ENCODE results near the gene SPATS2L.

Gene SPATS2L

DNA sequence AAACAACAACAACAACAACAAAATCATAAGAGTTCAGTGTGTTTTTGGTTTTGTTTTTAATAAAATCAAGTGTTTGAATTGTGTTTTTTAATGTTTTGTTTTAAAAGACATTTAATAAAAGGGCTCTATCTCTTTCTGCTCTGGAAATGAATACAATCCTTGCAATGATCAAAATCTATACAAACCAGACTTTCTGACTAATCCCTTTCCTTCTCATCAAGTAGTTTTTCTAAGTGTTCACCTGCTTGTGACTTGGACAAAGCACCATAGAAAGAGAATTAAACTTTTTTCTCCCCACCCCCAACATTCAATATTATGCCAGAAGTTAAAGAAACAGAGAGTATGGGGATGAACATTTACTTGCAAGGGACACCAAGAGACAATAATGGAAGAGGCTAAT lies 142.0 kb downstream of the SPATS2L start:
- no peak for TF ChIP-seq CTCF (IDR thresholded peaks at IDR 0.05; ENCODE audit: control insufficient read depth, insufficient read depth, low read depth, low read length, missing control alignments)

GRCh38 chr2:200449149-200449548 lies 142.7 kb downstream of the SPATS2L start:
- no peak overlapping the region for H3K4me3 ChIP-seq (ENCODE audit: control insufficient read depth, low read depth, low read length)
- TF ChIP-seq CTCF (IDR thresholded peaks at IDR 0.05; ENCODE audit: control insufficient read depth, insufficient read depth, low read depth, low read length, missing control alignments): no peak
- DNase-seq (ENCODE audit: low read depth): no peak

More for the DNA sequence above, 142.0 kb downstream of the SPATS2L start:
- no peak for DNase-seq (ENCODE audit: low read depth)
- H3K4me3 ChIP-seq (ENCODE audit: control insufficient read depth, low read depth, low read length): no peak overlapping the region

DNA sequence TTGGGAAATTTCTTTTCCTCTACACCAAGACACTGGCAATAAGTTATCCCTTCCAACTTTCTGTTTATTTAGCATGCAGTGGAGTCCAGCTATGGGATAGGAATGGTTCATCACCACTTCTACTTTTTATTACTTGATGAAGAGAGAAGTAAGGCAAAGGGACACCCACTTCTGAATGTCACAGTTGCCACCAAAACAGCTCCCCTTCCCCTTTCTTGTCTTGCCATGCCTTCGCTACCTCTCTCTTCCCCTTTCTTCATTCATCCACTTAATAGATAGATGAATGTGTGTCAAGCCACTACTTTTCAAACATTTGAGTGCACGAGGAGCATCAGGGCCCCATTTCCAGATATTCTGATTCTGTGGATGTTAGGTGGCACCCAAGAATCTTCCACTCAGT lies 143.8 kb downstream of the SPATS2L start:
- no peak for DNase-seq (ENCODE audit: low read depth)
- no peak overlapping the region for H3K4me3 ChIP-seq (ENCODE audit: control insufficient read depth, low read depth, low read length)
- TF ChIP-seq CTCF (IDR thresholded peaks at IDR 0.05; ENCODE audit: control insufficient read depth, insufficient read depth, low read depth, low read length, missing control alignments): no peak

DNA sequence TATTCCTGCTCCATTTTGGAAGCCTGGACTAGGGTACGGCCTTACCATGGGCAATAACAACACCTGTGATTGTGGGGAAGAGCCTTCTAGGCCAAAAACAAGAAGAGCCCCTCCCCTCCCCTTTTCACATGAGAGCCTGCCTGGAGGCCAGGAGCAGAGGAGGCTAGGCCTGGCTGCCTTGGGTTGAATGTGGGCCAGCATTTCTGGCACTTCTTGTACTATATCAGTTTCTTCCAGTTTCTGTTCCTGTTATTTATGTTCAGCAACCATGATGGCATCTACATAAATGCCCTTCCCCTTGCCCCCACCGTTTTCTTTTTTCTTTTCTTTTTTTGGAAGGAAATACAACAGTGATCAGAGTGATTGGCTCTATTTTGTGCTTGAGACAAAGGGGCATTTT lies 145.0 kb downstream of the SPATS2L start:
- DNase-seq (ENCODE audit: low read depth): no peak
- no peak for TF ChIP-seq CTCF (IDR thresholded peaks at IDR 0.05; ENCODE audit: control insufficient read depth, insufficient read depth, low read depth, low read length, missing control alignments)
- no peak overlapping the region for H3K4me3 ChIP-seq (ENCODE audit: control insufficient read depth, low read depth, low read length)

- no peak overlapping the region for H3K4me3 ChIP-seq (ENCODE audit: control insufficient read depth, low read depth, low read length)
- no peak for TF ChIP-seq CTCF (IDR thresholded peaks at IDR 0.05; ENCODE audit: control insufficient read depth, insufficient read depth, low read depth, low read length, missing control alignments)
- DNase-seq (ENCODE audit: low read depth): no peak
Observed at GRCh38 chr2:200452377-200452776, 145.9 kb downstream of the SPATS2L start.

GRCh38 chr2:200453142-200453852 lies 146.8 kb downstream of the SPATS2L start:
- no peak for DNase-seq (ENCODE audit: low read depth)
- TF ChIP-seq CTCF (IDR thresholded peaks at IDR 0.05; ENCODE audit: control insufficient read depth, insufficient read depth, low read depth, low read length, missing control alignments): no peak
- no peak overlapping the region for H3K4me3 ChIP-seq (ENCODE audit: control insufficient read depth, low read depth, low read length)
